NCI-H226 (cell line): Measurements from ENCODE around the gene NCBP3.
A peak's percentile ranks its signal among the peaks of the same experiment; 100 is the strongest.

Source experiments
- DNase-seq: peaks from one replicate; pipeline ENCODE4 v3.0.0-alpha.2; 2015

The NCBP3 gene

DNA sequence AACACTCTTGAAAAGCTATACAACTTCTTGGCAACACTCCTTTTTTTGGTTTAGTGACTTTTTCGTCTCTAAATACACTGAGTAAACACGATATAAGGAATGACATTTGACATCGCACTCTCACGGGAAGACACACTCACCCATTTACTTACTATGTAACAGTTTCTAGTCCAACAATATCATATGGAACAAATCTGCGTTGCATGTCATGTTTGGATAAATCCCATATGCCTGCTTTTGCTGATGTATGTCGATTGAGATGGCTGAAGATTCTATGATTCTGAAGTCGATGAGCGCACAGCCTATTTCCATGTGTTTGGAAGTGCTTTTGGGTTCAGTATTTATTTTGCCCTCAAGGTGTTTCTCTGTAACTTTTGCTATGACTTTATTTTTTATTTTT lies 63.3 kb downstream of the NCBP3 start:
- DNase-seq, result no peak

DNA sequence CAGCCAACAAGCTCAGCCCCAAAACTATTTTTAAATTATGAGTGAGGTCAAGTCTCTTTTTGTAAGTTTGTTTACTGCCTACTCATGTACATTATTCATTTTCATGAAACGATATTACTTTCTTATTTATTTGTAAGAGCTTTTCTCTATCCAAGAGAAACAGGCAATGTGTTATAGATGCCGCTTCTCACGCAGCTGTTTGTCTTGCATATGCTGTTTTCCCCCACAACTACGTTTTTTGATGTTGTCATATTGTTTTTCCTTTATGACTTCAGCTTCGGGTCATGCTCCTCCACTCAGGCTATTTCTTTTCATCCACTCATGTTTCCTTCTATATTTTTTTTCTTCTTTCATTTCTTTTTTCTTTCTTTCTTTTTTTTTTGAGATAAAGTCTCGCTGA lies 65.1 kb downstream of the NCBP3 start:
- DNase-seq, result no peak

DNA sequence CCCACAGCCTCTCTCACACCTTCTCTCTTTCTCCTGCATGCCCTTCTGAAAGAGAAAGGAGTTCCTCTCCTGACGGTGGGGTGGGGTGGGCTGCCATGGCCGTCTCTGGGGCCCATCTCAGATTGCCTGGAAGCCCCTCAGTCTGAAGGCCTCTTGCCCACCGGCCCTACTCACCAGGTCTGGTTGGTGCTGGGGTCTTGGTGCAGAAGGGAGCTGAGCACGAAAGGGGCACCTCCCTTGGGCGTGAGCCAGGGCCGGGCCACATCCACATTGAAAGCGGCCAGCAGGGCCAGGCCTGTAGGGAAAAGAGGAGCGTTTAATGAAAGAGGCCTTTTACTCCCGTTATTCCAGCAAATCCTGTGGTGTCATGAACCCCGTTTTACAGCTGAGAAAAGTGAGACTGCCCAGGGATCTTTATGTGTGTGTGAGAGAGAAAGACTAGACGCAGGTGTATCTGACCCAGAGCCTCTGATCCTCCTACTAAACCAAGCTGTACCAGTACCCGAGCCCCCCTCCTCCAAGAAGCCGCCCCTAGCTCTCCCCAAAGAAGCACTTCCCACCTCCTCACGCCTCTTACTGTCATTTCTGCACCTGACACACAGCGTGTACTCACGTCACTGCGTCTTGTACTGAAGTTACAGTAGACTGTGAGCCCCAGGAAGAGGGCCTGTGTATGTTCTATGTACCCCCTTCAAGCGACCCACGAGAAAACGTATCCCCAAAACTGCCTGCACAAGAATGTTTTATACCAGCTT lies 68.5 kb downstream of the NCBP3 start:
- no peak for DNase-seq

DNA sequence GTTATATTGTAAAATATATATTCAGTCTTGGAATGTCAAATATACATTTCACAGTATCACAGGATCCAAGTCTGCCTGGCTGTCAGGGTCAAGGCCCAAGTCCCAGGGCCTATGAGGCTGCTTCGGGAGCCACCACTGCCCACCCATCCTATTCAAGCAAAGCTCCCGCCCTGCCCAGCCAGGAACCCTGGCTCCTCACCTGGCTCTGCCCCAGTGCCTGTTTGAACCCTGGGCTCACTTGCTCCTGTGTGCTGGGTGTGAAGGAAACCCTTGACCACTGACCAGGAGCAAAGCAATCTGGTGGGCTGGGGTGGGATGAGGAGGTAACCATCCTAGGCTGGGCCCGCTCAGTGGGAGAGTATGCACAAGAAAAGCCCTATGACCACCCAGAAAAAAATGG lies 72.1 kb downstream of the NCBP3 start:
- no peak for DNase-seq

DNA sequence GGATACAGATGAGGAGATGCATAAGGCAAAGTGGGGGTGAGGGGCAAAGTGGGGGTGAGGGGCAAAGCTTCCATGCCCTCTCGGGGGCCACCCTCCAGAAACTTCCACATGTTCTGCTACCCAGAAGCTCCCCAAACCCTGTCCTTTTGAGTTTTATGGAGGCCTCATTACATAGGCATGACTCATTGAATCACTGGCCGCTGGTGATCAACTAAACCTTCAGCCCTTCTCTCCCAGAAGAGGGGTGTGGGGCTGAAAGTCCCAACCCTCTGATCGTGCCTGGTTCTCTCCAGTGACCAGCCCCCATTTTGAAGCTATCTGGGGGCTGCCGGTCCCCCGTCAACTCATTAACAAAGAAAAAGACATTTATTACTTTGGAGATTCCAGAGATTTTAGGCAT lies 72.5 kb downstream of the NCBP3 start:
- DNase-seq, result peak; percentile 49

DNA sequence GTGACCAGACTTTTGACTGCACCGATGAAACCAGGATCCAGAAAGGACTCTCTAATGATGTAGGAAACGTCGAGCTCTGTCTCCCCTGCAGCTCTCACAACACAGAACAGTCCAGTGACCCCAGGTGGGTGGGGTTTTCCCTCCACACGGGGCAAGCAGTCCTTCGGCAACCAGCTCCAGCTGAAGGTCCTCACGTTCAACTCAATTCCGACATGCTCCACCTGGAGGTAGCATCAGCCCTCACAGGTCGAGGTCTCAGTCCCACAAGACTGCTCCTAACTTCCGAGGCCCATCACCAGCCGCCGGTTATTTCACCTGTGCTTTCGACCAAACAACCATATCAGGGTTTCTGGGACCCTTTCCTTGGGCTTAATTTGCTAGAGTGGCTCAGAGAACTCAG lies 73.3 kb downstream of the NCBP3 start:
- no peak for DNase-seq

DNA sequence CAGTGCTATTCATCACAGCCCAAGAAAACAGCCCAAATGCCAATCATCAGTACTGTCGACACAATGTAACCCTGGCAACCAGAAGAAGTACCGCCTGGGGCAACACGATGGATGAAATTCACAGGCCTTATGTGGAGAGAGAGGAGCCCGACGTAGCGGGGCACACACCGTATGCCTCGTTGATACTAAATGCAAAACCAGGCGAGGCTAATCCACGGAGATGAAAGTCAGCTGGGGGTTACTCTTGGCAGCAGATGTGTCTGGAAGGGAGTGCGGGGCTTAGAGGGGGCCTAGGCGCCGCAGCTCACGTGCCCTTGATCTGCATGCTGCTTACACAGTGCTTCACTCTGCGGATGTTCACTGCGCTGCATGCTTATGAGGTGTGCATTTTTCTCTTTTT lies 74.9 kb downstream of the NCBP3 start:
- no peak for DNase-seq

DNA sequence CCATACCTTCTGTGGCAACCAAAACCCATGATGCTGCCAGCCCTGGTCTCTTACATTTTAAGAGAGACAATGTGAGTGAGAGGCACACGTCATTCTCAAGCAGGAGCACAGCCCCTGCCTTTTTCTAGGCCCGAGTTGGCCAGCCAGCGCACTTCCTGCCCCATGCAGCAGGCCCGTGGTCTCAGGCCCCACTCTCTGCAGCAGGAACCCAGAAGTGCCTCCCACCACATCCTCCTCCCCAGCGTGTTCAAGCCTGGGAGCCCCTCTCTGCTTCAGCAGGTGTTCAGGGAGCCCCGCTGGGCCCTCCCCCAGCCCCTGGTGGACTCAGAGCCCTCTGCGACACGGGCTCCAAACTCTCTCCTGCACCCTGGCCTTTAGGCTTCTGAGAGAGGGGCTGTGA lies 75.6 kb downstream of the NCBP3 start:
- DNase-seq, result no peak

DNA sequence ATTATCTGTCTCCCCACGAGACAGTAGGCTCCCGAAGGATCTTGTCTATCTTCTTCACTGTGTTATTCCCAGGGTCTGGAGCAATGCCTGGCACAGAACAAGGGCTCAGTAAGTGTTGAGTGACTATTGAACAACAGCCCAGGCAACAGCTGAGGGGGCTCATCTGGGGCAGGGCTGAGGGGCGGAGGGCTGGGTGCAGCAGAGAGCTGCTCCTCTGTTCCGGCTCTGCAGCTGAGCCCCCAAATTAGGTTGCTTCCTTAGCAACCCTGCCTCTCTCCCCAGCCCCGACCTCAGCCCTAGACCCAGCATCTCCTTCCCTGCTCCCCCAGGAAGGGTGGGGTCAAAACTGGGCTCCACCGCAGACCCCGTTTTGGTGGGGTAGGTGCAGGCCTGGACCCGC lies 77.3 kb downstream of the NCBP3 start:
- DNase-seq, result no peak

DNA sequence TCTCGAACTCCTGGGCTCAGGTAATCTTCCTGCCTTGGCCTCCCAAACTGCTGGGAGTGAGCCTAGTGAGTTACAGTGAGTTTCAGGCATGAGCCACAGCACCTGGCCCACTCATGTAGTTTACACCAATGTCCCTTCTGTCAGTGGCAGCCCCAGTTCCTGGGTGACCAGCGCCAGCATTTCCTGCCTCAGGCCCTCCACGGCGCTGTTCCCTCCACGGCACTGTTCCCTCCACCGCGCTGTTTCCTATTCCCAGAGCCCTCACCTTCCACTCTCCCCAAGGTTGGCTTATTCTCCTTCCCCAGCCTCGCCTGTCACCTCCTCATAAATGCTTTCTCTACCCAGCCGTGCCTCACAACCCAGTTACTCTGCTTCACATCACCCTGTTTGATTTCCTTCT lies 77.7 kb downstream of the NCBP3 start:
- no peak for DNase-seq

DNA sequence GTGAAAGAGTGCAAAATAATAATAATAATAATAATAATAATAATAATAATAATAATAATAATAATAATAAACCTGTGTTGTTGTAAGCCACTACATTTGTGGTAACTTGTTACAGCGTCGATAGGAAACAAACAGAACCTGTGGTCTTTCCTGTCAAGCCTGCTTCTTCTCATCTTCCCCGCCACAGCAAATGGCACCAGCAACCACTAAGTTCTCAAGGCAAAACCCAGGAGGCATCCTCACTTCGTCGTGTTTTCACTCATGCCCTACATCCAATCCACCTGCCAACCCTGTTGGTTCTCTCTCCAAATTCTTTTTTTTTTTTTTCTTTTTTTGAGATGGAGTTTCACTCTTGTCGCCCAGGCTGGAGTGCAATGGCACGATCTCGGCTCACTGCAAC lies 79.3 kb downstream of the NCBP3 start:
- DNase-seq, result no peak

DNA sequence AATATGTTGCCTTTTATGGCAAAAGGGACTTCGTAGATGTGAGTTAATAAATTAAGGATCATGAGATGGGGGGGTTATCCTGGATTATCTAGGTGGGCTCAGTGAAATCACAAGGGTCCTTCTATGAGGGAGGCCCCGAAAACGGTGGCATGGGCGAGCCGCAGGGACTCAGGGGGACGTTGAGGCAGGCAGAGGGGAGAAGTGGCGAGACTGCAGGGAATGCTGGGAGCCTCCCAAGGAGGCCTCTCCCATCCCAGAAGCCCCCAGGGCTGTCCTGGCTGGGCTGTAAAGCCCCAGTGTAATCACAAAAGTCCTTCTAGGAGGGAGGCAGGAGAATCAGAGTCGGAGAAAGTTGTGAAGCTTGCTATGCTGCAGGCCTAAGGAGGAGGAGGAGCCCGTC lies 80.1 kb downstream of the NCBP3 start:
- no peak for DNase-seq

DNA sequence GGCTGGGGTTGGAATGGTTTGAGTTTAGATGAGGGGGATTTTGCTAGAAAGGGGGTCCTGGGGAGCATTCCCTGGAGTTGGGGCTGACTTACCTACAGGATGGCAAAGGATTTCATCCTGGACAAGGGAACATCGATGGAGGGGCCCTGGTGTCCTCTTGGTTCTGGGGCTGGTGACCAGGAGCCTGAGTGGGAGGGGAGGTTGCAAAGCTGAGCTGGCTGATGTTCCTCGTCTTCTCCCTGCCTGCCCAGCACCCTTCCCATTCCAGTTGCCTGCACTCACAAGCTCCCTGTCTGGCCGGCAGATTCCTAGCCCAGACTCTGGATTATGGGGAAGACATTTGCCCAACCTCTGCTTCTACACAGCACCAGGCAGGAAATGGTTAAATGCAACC lies 82.3 kb downstream of the NCBP3 start:
- DNase-seq, result no peak

DNA sequence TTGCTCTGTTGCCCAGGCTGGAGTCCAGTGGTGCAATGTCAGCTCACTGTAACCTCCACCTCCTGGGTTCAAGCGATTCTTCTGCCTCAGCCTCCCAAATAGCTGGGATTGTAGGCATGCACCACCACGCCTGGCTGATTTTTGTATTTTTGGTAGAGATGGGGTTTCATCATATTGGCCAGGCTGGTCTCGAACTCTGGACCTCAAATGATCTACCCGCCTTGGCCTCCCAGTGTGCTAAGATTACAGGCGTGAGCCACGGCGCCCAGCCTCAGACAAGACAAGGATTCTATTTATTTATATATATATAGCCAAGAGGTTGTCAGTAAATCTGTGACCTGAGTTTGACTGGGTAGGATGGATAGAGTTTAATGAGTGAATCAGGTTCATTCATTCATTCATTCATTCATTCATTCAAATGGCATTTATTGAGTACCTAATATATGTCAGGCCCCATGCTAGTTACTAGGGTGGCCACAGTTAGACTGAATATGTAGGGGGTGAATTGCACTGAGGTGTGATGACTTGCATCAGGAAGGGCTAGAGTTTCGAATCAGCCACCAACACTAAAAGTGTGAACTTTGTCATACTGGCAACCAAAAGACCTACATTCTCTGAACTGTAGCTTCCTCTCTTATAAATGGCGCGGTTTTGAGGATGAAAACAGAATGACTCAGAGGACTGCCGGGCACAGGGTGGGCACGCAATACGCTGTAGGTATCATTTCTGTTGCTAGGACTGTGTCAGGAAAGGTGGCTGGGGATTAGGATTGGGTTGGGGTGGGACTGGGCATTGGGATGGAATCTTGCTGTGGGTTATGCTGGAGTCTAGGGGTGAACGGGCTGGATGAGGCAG lies 82.9 kb downstream of the NCBP3 start:
- DNase-seq, result no peak

DNA sequence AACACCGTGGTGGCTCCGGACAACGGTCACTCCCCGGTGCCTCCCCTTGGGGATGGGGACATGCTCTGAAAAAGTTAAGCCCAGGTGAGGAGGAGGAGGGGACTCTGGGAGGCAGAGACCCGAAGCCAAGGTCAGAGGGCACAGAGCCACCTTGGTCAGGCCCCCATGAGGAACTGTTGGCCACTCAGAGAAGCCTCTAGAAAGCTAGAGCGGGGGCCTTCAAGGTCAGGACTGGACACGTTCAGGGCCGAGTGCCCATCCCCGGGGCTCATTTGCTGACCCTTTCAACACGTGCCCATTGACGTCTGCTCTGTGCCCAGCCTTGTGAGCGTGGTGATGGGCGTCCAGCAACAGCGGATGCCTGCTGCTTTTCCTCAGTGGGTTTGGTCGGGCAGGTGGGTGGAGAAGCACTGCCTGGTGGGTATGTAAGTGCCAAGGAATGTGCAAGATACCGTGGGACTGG lies 84.1 kb downstream of the NCBP3 start:
- no peak for DNase-seq

DNA sequence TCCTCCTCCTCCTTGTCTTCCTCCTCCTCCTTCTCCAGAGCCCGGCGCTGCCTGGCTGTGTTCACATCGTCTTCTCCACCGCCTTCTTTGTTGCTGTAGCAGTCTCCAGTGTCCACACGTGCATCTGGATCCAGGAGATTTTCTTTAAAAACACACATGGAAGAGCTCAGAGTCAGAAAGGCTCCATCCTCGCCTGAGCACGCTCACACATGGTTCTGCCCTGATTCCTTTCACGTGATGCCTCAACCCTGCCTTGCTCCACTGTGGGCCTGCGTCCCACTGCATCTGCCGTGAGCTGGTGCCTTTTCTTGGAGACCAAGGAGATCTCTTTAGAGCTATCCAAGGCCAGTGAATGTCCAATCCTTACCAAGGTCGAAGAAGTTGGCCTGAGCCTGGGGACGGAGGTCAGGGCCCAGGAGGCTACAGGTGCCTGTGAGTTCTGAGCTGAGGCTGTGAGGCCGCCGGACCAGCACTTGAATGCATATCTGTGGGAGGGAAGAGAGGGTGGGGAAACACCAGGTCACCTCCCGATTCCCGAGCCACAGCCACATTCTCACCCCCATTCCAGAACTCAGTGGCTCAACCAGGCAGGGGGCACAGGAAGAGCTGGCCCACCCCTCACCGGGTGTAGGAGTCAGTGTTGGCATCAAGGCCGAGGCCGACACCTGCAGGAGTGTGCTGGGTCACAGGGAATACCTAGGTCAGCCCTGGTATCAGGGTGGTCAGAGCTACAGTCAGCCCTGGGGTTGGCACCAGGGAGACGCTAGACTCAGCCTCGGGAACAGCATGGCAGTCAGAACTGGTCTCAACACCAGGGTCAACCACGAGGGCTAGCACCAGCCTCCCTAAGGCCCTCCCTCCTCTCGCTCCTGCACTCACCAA lies 84.8 kb downstream of the NCBP3 start:
- no peak for DNase-seq

DNA sequence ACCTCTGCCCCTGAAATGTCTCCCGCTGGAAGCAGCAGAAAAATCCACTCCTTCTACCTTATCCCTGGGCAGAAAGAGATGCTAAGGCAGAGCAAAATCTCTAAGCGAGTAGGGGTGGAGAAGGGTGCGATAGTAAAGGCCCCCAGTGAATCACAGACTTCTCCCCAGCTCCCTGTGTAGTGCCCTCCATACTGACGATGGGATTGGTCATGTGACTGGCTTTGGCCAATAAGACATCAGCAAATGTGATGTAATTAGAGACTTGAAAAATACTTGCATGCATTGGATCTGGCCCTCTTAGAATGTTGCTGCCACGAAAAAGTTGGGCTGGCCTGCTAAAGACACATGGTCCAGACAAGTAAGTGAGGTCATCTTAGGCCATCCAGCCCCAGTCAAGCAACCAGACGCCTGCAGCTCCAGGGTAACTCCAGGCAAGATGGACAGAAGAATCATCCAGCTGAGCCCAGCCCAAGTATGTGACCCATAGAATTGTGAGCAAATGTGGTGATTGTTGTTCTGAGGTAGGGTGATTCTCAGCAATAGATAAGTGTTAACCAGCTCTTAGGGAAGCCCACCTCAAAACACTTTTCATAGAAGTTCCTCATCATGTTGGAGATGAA lies 86.3 kb downstream of the NCBP3 start:
- DNase-seq, result no peak

DNA sequence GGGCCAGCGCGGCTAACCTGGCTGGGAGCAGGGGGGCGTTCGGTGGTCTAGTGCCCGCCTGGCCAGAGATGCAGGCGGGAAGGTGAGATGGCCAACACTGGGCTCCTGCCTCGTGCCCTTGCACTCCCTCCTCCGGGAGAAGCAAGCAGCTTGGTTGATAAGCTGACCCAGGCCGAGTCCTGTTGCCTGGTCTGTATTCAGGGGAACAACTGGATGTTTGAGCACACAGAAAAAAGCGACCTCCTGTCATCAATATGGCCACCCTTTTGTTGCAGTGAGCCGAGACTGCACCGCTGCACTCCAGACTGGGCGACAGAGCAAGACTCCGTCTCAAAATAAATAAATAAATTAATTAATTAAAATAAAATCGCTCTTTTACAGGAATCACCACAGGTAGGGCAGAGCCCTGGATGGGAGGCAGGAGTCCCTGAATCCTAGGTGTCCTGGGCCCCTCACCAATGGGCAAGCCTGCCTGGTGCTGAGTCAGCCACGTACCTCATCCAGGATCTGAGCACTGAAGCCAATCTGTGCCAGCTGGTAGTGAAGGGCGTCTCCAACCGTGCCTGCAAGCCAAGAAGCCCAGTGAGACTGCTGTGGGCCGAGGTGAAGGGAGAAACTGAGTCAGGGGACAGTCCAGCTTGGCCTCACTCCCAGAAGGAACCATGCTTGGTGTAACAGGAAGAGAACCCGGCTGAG lies 90.6 kb downstream of the NCBP3 start:
- no peak for DNase-seq

DNA sequence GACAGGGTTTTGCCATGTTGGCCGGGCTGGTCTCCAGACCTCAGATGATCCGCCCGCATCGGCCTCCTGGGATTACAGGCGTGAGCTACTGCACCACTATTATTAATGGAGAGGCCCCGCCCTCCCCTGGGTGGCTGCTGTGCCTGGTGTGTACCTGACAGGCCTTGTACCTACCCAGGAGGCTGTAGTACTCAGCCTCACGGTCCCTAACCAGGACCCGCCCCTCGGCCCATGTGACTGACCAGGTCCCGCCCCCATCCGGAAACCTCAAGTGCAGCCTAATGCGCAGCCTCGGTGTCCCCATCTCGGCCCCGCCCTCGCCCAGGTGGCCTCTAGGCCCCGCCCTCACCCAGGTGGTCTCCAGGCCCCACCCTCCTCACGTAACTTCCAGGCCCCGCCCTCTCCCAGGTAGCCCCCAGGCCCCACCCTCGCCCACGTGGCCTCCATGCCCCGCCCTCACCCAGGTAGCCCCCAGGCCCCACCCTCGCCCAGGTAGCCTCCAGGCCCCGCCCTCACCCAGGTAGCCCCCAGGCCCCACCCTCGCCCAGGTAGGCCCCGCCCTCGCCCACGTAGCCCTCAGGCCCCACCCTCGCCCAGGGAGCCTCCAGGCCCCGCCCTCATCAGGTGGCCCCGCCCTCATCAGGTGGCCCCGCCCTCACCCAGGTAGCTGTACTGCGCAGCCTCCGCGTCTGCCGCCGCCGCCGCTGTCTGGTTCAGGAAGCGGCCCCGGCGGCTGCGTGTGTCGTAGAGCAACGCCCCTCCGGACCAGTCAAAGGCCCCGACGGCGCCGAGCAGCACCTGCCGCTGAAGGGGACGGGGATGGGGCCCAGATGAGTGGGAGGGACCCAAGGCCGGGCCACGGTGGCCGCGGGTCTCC lies 91.3 kb downstream of the NCBP3 start:
- DNase-seq, result no peak

DNA sequence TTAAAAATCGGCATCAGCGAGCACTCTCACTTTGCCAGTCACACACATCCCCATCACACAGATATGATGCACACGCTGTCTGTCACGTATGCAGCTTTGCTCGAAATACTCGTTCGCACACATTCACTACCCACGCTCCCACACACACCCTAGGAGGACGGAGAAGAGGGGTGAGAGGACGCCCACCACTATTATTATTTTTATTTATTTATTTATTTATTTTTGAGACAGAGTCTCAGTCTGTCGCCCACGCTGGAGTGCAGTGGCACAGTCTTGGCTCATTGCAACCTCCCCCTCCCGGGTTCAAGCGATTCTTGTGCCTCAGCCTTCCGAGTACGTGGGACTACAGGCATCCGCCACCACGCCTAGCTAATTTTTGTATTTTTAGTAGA lies 92.0 kb downstream of the NCBP3 start:
- no peak for DNase-seq

DNA sequence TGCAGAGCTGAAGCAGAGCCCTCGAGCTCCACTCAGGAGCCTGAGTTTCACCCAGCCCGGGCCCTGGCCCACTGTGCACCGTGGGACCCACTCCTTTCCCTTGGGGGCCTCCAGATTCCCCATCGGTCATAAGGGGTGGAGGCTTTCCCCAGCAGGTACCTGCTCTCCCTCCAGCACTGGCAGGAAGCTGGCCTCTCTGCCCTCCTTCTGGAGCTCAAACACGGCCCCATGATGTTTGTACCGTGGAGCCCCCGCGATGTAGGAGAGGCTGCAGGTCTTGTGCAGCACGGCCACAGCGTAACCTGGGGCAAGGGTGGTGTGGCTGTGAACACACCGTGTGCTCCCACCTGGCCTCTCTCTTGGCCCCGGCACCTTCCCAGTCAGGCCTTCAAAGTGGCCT lies 92.4 kb downstream of the NCBP3 start:
- no peak for DNase-seq
